GM18517 (cell line): Measurements from ENCODE around the gene ENTPD6.
"Not testable (repeated sequence)": the region's sequence is repeated elsewhere in the genome, so short reads cannot be mapped to it uniquely, and the experiment has no call there.

ENCODE experiments used
- ATAC-seq: cut with Tn5 transposase; IDR thresholded peaks from one replicate; pipeline ENCODE4 v1.9.1; 2021; ENCODE audit warnings: mild to moderate bottlenecking, moderate library complexity; ENCODE audit not compliant: unreplicated experiment

Gene ENTPD6

DNA sequence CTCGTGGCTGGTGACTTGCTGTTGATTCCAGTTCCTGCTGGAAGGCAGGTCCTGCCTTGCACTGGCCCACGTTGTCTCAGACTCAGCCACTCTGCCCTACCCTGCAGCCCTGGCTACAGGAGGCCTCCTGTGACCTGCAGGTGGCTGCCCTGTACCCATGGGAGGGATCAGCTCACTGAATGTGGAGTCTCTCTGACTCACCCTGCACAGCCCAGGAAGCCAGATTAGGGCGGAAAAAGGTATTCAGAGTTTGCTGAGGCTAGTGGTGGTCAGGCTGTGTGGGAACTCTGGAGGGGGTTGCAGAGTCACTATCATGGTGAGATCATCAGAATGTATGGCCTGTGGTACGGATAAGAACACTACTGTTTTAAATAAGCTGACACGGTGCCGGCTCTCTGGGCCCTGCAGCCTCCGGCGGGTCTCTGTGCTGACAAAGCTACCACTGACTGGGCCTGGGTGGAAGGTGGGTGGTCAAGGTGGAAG is 27.7 kb downstream of the ENTPD6 start:
- no peak for ATAC-seq

DNA sequence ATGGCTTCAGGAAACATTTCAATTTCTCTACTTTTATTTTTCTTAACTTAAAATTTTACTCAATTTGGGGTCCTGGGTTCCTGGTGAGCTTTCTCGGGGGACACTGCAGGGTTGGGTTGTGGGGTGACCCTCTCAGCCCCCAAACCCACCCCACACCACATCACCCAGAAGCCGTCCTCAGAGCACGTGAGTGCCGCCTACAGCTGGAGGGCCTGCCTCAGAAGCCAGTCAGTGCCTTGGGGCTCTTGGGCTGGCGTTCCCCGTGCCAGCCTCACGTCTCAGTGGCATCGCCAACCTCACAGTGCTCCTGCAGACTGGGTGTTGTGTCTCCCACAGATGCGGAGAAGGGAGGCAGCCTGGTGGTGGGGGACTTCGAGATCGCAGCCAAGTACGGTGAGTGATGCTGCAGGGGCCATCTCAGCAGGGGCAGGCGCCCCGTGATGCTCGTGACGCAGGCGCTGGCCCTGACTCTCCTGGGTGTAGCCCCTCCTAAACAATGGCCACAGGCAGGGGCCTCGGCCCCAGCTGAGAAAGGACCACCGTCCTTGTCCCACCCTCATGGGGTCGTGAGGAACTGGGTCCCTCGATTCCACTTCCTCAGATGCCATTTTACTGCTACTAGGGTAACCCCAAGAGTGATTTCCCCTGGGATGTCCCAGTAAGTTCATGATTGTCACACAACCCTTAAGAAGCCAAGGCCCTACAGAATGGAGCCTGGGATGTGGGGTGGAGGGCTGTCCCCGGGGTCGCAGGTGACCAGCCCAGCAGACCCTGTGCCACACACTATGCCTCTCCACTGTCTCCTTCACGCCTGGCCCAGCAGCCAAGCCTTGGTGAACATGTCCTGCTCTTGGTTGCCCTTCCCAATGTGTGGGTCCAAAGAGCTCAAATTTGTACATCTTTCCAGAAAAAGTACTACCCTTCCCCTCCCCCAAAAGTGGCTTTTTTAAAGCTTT is 28.5 kb downstream of the ENTPD6 start:
- ATAC-seq: no peak

DNA sequence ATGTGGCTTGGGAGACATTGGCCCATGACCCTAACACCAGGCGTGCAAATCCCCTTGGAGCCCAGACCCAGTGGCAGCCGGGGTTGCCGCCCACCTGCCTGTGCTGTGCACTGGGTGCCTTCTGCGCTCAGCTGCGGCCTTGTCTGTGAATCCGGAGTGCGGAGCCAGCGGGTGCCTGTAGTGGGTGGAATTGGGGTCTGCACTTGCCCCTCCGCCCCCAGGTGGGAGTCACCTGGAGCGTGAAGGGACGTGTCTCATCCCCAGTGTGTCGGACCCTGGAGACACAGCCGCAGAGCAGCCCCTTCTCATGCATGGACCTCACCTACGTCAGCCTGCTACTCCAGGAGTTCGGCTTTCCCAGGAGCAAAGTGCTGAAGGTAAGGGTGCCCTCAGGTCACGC is 29.4 kb downstream of the ENTPD6 start:
- no peak for ATAC-seq

DNA sequence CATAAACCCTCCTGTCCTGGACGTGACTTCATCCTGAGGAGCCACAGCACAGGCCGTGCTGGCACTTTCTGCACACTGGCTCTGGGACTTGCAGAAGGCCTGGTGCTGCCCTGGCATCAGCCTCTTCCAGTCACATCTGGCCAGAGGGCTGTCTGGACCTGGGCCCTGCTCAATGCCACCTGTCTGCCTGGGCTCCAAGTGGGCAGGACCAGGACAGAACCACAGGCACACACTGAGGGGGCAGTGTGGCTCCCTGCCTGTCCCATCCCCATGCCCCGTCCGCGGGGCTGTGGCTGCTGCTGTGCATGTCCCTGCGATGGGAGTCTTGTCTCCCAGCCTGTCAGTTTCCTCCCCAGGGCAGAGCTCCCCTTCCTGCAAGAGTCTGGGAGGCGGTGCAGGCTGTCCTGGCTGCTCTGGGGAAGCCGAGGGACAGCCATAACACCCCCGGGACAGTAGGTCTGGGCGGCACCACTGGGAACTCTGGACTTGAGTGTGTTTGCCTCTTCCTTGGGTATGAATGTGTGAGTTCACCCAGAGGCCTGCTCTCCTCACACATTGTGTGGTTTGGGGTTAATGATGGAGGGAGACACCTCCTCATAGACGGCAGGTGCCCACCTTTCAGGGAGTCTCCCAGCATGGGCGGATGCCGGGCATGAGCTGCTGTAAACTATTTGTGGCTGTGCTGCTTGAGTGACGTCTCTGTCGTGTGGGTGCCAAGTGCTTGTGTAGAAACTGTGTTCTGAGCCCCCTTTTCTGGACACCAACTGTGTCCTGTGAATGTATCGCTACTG is 30.3 kb downstream of the ENTPD6 start:
- no peak for ATAC-seq

DNA sequence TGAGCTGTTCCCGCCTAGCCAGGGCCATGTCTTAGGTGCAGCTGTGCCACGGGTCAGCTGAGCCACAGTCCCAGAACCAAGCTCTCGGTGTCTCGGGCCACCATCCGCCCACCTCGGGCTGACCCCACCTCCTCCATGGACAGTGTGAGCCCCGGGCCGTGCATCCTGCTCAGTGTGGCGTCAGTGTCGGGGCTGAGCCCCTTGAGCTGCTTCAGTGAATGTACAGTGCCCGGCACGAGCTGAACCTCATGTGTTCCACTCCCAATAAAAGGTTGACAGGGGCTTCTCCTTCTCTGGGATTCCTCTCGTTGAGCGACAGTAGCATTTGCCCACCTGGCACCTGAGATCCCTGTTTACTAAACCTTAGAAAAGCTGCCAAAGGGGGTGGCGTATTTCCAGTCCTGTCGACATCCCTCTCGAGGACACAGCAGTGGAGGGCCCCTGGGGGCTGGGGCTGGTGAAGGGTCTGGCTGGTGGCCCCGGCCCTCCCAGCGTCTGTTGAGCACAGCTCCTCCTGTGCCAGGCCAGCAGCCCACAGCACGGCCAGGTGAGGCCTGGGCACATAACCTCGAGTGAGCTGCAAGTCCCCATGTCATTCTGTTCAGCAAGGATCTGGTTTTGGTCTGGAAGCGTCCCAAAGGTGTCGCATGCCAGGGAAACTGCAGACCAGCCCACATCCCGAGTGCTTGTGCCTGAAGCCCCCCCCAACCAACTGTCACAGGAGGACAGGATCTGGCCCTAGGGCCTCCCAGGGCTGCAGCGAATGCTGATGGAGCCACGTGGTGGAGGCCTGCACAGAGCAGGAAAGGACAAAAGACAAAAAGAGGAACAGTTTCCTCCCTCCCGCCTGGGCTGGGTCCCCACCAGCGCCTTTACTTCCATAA is 31.2 kb downstream of the ENTPD6 start:
- ATAC-seq: no peak

DNA sequence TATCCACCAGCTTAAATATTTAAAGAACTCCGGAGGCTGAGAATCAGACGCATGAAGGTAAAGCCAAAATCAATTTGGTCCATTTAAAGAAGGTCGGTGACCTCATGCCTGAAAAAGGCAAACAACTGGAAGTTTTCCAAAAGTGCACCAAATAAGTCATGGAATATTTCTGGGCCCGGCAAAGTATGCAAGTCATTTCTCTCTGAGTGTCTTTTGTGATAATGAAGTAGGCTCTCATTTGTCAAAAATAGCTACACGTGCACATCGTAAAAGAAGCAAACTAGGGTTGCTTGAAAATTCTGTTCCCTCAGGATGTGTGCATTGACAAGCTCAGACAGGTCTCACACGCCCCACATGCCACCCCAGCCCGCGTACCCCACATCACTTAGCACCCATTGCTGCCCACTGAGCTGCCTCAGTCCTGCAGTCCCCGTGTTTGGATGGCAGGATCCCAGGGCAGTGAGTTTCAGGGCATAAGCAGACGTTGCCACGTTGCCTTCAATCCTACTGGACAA is 31.9 kb downstream of the ENTPD6 start:
- ATAC-seq: no peak

DNA sequence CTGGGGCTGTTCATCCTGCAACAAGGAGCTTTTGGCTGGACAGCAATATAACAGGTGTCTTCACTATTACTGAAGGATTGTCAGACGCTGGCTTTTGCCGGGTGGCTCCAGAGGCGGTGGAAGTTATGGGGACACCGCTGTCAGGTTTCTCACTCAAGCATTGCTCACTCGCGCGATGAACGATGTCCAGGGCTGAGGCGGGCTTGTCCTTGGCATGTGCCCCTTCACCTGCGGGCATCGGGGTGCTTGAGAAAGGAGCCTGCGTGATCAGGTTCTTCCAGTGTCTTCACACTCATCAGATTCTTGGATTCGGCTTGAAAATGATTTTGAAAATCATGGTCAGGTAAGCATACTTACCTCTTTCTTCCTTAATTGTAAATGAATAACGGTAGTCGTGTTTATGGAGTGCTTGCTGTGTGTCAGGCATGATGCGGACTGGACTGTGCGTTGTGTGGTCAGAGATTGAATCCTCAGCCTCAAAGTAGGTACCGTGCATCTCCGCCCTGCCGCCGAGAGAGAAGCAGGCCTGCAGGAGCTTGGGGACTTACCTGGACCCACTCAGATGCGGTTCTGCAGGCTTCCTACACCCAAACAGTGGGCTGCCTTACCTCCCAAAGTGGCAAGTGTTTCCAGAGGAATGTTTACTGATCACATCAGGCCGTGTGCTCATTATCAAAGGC is 34.1 kb downstream of the ENTPD6 start:
- no peak for ATAC-seq

DNA sequence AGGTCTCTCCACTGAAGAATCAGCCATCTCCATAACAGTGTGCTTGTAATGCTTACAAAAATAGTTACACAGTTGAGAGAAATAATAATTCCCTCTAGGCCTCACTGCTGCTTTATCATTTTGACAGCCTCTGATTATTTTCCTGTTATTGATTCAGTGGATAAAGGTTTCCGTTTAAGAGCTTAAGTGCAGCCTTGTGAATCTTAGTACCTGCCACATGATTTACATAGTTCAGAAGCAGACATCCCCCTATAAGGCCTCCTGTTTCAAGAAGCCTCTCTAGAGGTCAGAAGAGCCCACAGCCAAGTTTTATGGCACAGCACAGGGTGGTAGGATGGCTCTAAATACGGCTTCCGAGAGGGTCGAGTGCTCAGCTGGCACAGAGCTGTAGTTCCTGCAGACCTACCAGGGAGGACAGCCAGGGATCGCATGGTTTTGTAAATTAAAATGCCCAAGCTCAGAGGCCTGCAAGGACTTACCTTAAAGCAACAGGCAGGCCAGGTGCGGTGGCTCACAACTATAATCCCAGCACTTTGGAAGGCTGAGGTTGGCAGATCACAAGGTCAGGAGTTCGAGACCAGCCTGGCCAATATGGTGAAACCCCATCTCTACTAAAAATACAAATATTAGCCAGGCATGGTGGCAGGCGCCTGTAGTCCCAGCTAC is 34.8 kb downstream of the ENTPD6 start:
- ATAC-seq: no peak

DNA sequence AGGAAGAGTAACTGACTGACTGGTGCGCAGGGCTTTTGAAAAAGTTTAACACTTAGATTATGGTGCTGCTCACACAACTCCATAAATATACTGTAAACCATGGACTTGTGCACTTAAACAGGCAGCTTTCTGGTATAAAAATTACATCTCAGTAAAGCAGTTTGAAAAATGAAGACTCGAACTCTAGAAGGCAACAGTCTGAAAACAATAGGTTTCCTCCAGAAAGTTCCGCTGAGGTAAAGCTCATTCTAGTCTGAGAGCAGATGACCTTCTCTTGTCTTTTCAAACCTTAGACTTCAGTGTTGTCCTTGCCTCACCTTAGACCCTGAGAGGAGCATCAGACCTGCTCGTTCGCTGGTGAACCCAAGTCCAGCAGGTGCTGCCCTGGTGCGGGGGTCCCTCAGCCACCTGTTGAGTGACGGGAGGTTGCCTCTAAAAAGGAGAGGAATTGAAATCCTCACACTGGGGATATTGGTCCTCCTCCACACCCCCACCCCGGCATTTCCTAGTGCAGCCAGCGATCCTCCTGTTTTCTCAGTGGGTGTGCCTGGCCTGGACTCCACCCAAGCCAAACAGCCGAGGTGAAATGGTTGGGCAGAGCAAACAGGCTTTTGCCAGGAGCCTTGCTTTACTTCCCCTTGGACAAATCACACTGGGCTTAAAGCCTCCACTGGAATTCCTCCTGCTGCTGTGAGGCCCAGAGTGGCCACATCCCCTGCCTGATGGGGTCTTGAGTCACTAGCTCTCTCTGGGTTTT is 37.7 kb downstream of the ENTPD6 start:
- ATAC-seq: no peak

DNA sequence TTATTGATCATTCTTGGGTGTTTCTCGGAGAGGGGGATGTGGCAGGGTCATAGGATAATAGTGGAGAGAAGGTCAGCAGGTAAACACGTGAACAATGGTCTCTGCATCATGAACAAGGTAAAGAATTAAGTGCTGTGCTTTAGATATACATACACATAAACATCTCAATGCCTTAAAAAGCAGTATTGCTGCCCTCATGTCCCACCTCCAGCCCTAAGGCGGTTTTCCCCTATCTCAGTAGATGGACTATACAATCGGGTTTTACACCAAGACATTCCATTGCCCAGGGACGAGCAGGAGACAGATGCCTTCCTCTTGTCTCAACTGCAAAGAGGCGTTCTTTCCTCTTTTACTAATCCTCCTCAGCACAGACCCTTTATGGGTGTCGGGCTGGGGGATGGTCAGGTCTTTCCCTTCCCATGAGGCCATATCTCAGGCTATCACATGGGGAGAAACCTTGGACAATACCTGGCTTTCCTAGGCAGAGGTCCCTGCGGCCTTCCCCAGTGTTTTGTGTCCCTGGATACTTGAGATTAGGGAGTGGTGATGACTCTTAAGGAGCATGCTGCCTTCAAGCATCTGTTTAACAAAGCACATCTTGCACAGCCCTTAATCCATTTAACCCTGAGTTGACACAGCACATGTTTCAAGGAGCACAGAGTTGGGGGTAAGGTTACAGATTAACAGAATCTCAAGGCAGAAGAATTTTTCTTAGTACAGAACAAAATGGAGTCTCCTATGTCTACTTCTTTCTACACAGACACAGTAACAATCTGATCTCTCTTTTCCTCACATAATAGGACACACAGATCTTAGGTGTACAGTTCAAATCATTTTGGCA is 38.7 kb downstream of the ENTPD6 start:
- ATAC-seq: not testable (repeated sequence)

DNA sequence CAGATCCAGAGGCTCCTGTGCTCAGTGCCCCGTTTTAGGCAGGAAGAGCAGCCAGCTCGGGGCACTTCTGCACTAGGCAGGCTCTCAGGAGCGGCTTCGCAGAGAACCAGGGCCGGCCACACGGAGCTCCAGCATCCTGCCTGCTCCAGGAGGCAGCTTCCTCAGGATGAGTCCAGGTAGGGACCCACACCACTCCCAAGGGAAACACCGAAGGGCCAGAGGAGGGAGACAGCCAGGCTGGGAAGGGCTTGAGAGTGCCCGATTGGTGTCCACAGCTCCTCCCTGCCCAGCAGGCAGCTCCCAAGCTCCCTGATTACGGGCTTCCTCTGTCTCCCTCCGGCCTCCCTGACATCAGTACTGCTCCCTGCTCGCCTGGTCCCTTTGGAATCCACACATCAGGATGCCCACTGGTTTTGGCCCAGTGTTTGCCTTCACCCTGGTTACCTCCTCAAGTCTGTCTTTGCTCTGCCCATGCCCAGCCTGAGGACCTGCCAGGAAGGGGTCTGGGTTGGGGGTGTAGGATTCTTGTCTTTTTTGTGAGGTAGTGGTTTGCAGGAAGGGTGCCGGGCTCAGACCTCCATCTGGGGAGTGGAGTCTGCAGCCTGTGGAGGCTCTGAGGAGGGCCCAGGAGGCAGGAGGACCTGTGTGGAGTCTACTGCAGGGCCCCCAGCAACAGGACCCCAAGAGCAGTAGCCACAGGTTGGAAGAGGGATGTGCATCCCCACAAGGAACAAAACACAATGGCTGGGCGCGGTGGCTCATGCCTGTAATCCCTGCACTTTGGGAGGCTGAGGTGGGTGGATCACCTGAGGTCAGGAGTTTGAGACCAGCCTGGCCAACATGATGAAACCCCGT is 41.2 kb downstream of the ENTPD6 start:
- no peak for ATAC-seq

DNA sequence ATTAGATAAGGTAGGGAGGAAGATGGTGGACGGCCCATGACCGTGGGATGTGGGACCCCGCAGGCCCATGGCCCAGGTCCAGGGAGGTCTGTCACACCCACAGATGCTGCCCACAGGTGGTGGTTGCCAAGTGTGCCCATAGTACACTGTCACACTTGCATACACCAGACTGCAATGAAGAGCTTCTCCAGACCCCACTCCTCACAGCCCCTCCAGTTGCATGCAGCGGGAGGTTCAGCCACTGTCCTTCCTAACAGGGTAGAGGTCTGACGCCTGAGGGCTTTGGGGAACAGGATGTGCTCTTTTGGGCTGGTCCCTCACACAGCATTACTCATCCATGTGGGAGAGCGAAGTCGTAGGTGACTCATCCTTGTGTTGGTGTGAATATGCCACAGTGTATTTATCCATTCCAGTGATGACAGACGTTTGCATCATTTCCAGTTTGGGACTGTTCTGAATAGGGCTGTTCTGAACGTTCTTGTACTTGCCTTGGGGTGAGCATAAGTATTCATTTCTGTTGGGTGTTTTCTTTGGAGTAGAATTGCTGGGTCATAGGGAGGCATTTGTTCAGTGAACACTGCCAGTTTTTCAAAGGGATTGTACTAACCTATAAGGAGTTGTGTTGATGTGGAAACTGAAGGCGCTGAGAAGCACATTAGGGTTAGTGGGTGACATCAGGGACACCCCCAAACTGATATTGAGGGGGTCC is 42.3 kb downstream of the ENTPD6 start:
- no peak for ATAC-seq

DNA sequence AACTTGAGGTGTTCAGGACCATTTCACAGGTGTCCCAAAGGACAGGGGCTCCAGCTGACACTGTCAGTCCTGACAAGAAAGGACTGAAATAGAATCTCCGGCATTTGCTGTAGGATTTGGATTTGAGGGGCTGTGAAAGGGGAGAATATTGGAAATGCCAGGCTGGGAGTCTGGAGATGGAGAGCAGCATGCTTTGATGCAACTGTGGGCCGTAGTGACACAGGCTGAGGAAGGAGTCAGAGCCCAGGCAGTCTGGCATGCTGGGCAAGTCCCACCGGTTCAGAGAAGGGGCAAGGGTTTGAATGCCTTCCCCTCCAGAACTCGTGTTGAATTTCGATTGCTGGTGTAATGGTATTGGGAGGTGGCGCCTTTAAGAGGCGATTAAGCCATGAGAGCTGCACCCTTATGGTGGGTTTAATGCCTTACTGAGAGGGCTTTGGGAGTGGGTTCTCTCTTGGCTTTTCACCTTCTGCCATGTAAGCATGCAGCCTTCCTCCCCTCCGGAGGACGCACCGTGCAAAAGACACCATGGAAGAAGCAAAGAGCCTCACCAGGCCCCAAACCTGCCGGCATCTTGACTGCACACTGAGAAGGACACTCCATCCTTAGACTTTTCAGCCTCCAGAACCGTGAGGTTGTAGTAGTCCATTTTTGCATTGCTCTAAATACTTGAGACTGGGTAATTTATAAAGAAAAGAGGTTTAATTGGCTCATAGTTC is 43.0 kb downstream of the ENTPD6 start:
- no peak for ATAC-seq

DNA sequence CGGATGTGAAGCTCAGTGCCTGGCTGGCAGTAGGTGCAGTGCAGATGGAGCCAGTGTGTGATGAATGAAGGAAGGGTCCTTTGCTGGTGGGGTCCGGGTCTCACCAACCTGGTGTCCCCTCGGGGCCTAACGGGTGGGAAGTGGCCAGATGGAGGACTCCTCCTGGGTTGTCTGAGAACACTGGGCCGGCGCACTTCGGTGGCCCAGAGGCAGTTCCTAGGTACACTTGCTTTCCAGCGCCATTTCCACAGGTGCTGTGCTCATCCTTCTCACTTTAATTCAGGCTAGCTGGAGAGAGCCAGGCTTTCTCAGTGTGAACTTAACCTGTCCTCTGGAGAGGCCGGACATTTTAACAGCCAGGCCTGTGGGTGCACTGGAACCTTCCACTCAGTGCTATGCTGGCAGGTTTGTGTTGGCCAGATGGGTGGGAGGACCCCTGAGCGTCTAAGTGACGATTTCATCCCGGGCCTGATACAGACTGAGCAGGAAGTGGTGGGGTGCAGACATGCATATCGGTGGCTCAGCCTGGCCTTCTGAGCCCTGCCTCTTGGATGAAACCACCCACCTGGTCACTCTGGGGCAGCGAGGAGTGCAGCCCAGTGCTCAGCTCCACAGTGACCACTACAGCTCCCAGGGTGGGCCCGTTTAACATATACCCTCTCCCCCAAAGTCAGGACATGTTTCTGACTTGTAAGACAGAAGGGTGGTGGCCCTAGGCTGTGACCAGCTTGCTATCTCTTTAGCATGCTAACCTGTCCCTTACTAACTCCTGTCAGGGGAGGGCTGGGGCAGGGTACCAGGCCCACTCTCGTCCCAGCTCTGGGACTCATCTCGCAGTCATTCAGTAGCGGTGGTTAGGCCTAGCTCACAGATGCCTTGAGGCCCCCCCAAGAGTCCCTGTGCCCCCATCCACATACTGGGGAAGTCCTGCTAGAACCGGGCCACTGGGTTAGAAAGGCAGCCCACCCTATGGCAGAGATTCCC is 44.2 kb downstream of the ENTPD6 start:
- ATAC-seq: no peak
